GM19193 (cell line): ENCODE data around the gene RBKS.

ENCODE experiments used
- POLR2A ChIP-seq: IDR thresholded peaks from 4 replicates; pipeline ENCODE4 v1.6.1; 2011; ENCODE audit not compliant: insufficient read depth, insufficient read length; ENCODE audit errors: extremely low read depth

Gene RBKS

DNA sequence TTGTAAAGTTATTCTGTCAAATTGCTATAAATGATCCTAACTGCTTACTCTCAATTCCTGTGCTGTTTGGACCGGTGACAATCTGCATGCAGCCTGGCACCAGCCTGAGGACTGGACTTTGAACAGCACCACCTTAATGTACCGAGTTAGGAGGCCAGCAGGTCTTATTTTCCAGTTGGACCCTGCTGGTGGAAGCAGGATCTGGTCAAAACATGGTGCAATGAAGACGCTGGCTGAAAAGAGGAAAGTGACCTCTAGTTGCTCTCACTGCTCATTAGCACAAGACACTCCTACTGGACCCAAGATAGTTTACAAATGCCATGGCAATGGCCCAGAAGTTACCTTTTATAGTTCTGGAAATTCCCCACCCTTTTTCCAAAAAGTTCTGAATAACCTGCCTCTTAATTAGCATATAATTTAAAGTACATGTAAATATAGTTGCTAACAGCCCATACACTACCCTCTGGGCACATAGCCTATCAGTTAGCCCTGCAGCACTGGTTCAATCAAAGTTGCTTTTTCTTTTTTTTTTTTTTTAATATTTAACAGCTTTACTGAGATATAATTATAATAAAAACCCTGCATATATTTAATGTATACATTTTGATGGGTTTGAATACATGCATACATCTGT, 35.8 kb downstream of the RBKS start:
- TF ChIP-seq POLR2A, result no peak

DNA sequence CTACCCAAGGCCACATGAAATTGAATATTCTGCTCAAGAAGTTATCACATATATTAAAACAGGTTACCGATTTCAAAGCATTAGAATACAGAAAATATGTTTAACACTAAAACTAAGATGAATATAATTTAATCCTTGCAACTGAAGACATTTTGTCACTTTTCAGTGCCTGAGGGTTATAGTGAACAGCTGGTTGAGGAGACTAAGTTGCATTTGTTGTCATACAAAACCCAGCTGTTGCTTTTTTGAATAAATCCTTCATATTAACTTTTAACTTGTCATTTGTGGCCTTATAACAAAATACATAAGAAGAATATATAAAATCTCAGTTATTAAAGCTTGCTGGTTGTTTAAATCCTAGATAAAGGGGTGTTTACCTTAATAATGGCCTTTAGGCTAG, 37.5 kb downstream of the RBKS start:
- TF ChIP-seq POLR2A, result no peak

DNA sequence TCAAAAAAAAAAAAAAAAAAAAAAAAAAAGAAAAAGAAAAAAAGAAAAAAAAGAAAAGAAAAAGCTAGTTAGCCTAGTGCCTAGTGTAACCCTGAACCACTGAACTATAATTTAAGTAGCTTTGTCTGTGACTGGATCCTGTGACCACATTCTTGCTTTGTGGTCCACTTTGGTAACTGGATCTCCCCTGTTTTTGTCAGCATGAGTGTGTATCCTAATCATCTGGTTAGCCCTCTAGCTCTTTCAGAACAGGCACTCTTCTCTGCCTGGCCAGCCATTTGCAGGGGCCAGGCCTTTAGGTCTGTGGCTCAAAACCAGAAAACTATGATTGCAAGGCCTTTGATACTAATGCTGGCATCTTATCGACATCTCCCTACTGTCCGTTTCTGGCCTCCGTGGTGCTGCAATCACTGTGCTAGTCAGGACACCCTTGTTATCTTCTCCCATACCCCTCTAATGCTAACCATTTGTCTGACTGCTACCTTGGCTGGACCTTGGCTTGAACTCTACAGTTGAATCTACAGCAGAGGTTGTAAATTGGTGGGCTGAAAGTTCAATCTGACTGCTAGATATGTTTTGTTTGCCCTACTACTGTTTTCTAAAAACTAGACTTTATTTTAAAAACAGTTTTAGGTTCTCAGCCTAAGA, 40.5 kb downstream of the RBKS start:
- no peak for TF ChIP-seq POLR2A

GRCh38 chr2:27847333-27847732, 42.9 kb downstream of the RBKS start:
- TF ChIP-seq POLR2A, result no peak

- TF ChIP-seq POLR2A, result no peak
Observed at GRCh38 chr2:27844821-27845255, 45.3 kb downstream of the RBKS start.

DNA sequence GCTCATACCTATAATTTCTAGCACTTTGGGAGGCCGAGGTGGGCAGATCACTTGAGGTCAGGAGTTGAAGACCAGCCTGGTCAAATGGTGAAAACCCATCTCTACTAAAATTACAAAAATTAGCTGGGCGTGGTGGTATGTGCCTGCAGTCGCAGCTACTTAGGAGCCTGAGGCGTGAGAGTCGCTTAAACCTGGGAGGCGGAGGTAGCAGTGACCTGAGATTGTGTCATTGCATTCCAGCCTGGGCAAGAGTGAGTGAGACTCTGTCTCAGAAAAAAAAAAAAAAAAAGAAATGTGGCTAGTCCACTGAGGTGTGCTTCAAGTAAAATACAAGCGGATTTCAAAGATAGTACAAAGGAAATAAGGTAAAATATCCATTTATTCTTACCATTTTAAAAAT, 46.2 kb downstream of the RBKS start:
- TF ChIP-seq POLR2A, result no peak

GRCh38 chr2:27842894-27843293, 47.3 kb downstream of the RBKS start:
- no peak for TF ChIP-seq POLR2A

GRCh38 chr2:27839022-27839618, 51.1 kb downstream of the RBKS start:
- no peak for TF ChIP-seq POLR2A

GRCh38 chr2:27838502-27838901, 51.7 kb downstream of the RBKS start:
- TF ChIP-seq POLR2A, result no peak

DNA sequence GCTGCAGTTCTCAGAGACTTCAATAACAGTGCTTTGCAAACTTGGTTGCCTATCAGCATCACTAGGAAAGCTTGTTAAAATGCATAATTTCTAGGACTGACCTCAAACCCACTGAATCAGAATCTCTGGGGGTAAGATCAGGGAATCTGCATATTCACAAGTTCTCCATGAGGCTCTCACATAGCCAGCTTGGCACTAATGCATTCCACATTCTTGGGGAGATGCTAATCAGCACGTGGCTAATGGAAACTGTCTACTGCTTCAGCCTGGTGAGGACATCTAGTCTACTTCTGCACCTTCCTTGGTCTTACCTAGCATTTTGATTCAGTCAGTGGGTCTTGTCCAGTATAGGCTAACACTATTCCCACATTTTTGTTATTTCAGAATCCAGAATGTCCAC, 56.3 kb downstream of the RBKS start:
- TF ChIP-seq POLR2A, result no peak

DNA sequence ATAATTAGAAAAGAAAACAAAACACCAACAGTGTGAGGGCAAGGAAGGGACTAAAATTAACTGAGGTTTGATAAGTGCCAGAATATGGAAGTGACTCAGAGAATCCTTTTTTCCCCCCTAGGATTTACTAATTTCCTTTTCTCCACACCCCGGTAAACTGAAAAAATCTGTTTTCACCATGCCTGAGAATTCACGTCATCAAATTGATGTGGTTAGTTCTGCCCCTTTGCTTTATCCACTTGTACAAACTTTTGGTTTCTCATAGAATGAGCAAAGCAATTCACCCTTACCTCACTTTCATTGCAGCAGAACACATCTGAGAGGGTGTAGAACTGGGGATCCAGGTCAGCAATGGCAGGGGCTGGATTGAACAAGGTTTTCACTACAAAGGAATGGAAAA, 57.8 kb downstream of the RBKS start:
- TF ChIP-seq POLR2A, result no peak

- TF ChIP-seq POLR2A, result no peak
Observed at GRCh38 chr2:27831279-27832050, 58.7 kb downstream of the RBKS start.

DNA sequence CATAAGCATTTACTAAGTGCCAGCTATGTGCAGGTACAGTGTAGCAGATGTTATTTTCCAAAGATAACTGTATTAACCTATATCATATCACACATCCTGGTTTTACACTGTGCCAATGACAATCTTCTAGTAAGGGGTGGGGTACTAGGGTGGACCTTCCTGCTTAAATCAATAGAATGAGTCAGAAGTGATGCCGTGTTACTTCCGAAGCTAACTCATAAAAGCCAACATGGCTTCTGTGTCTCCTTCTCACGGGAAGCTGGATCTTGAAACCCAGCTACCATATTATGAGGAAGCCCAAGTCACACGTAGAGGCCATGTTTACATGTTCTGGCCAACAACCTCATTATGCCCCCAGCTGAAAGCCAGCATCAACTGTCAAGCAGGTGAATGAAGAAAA, 59.5 kb downstream of the RBKS start:
- no peak for TF ChIP-seq POLR2A

- no peak for TF ChIP-seq POLR2A
Observed at GRCh38 chr2:27829791-27830190, 60.4 kb downstream of the RBKS start.

- no peak for TF ChIP-seq POLR2A
Observed at GRCh38 chr2:27828305-27828704, 61.9 kb downstream of the RBKS start.
